CD4-positive, alpha-beta memory T cell (primary cell): ENCODE results near the gene TUBB6. TPM values are rescaled to one million over a fixed set of nuclear protein-coding genes. Genes with fewer than 3 reads are reported as not detected.

Experiments
- CTCF ChIA-PET: fragments of 350-600 bp; sonication (Branson Sonifier 250); formaldehyde crosslinking; loops from one replicate; lab custom pipeline; 2021; ENCODE audit warnings: inconsistent platforms; ENCODE audit not compliant: partially characterized antibody; lab: Charles Lee
- POLR2A ChIA-PET: fragments of 350-600 bp; sonication (Branson Sonifier 250); formaldehyde crosslinking; loops from one replicate; lab custom pipeline; 2021; ENCODE audit not compliant: partially characterized antibody; lab: Charles Lee
- DNase-seq, 5 donors: peaks; one replicate each; pipeline versions ENCODE4 v3.0.0 to v3.0.0-alpha.2; 2020 to 2022; ENCODE audit warnings: mixed read lengths in 1 of 5
- H3K27ac ChIP-seq: one replicate; pipeline ENCODE4 v1.7.0; 2013; ENCODE audit warnings: low read depth, low read length
- H3K27me3 ChIP-seq: 2 replicates; pipeline ENCODE4 v1.7.0; 2013; ENCODE audit warnings: mild to moderate bottlenecking, low read length, moderate library complexity; ENCODE audit not compliant: insufficient read depth
- H3K36me3 ChIP-seq: 2 replicates; pipeline ENCODE4 v1.7.0; 2013; ENCODE audit warnings: mild to moderate bottlenecking, low read length, moderate library complexity; ENCODE audit not compliant: insufficient read depth
- H3K4me1 ChIP-seq: 2 replicates; pipeline ENCODE4 v1.7.0; 2013; ENCODE audit warnings: mild to moderate bottlenecking, low read length, moderate library complexity; ENCODE audit not compliant: insufficient read depth
- H3K4me3 ChIP-seq, 2 donors: one replicate each; pipeline ENCODE4 v1.7.0; 2013; ENCODE audit warnings: low read length in 2 of 2, mild to moderate bottlenecking in 1 of 2
- H3K9me3 ChIP-seq, 2 donors: one replicate each; pipeline ENCODE4 v1.7.0; 2013; ENCODE audit warnings: low read length in 2 of 2, control low read depth in 1 of 2; ENCODE audit not compliant: control insufficient read depth in 1 of 2
- H3K27ac Mint-ChIP-seq, 7 donors: one replicate each; pipeline ENCODE4 v1.8.0; 2020 to 2021; ENCODE audit warnings: mixed read lengths in 7 of 7, mild to moderate bottlenecking in 6 of 7, inconsistent platforms in 3 of 7, moderate library complexity in 3 of 7
- H3K27me3 Mint-ChIP-seq, 2 donors: one replicate each; pipeline ENCODE4 v1.8.0; 2020 to 2021; ENCODE audit warnings: mixed read lengths in 2 of 2
- H3K36me3 Mint-ChIP-seq, 2 donors: one replicate each; pipeline ENCODE4 v1.8.0; 2020 to 2021; ENCODE audit warnings: mixed read lengths in 2 of 2, inconsistent platforms in 1 of 2, mild to moderate bottlenecking in 1 of 2
- H3K4me1 Mint-ChIP-seq, 4 donors: one replicate each; pipeline ENCODE4 v1.8.0; 2020 to 2021; ENCODE audit warnings: mixed read lengths in 4 of 4, mild to moderate bottlenecking in 1 of 4
- H3K4me3 Mint-ChIP-seq, 8 donors: one replicate each; pipeline ENCODE4 v1.8.0; 2020 to 2021; ENCODE audit warnings: mixed read lengths in 8 of 8, mild to moderate bottlenecking in 7 of 8, moderate library complexity in 6 of 8, inconsistent platforms in 3 of 8
- H3K9me3 Mint-ChIP-seq, 8 donors: one replicate each; pipeline ENCODE4 v1.8.0; 2020 to 2021; ENCODE audit warnings: mixed read lengths in 8 of 8, mild to moderate bottlenecking in 5 of 8, inconsistent platforms in 3 of 8, moderate library complexity in 1 of 8
- intact Hi-C: fragments of 100-400 bp; cut with micrococcal nuclease; formaldehyde crosslinking; loops from one replicate; pipeline ENCODE4 v1.15.1; 2023
- polyA plus RNA-seq, 2 donors: library from polyadenylated mRNA; unstranded; fragments of 300-500 nt; fragmentation: Illumina TruSeq; gene quantifications; one replicate each; pipeline ENCODE4 v1.2.3, GENCODE V29; 2021
- total RNA-seq, 2 experiments: library from RNA; stranded (reverse); gene quantifications; one replicate each; pipeline ENCODE4 v1.2.3, GENCODE V29; 2021

TUBB6 gene
- total and polyA plus RNA-seq, 4 experiments from 2014 or later: 0.96 to 3.2 (median 1.6) TPM

DNA sequence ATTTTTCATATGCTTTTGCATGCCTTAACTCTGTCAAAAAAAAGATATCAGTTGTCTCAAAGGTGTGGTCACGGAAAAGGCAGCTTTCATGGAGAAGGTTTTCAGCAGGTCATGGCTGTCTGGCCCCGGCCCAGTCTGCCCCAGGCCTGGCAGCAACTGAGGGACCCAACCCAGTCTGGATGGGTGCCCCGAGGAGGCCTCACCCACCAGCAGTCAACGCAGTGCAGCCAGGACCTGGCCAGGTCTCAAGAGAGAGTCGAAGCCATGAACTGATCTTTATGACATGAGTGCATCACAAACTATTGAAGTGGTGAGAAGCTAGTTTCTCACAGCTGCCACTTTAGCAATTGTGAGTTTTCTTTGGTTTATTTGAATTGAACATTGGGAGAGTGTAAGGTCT is 7.9 kb downstream of the TUBB6 start:
- H3K4me3 Mint-ChIP-seq: no peak overlapping the region
- Histone ChIP-seq H3K27me3 (no peaks in the 10 kb centered on the region), H3K4me1 (no peaks in the 10 kb centered on the region), H3K36me3 (no peaks in the 10 kb centered on the region), H3K27ac (no peak overlapping the region), H3K4me3 (no peak overlapping the region), H3K9me3 (peaks cover 0 to 4% of the 10 kb centered on the region in 2 donors)
- H3K36me3 Mint-ChIP-seq: peaks cover 0 to 1% of the 10 kb centered on the region in 2 donors
- ChIA-PET POLR2A (no interaction called here), CTCF (interaction anchor here (3.6 kb wide), 1 partner anchor 12 kb away, joined by 16 read pairs; no protein-coding TSS in a partner anchor)
- no peak overlapping the region for H3K27ac Mint-ChIP-seq
- H3K4me1 Mint-ChIP-seq: no peaks in the 10 kb centered on the region
- intact Hi-C loops: no loop called here
- peaks cover 2 to 3% of the 10 kb centered on the region in 2 donors for H3K27me3 Mint-ChIP-seq
- H3K9me3 Mint-ChIP-seq: peaks cover 2 to 21% (median 17%) of the 10 kb centered on the region in 8 donors
- DNase-seq: no peak

- Histone ChIP-seq H3K9me3 (no peaks in the 10 kb centered on the region), H3K4me3 (no peak overlapping the region), H3K36me3 (no peaks in the 10 kb centered on the region), H3K27ac (no peak overlapping the region), H3K27me3 (no peaks in the 10 kb centered on the region), H3K4me1 (no peaks in the 10 kb centered on the region)
- H3K4me1 Mint-ChIP-seq: no peaks in the 10 kb centered on the region
- H3K27me3 Mint-ChIP-seq: peaks cover 0 to 1% of the 10 kb centered on the region in 2 donors
- H3K27ac Mint-ChIP-seq: peak overlapping the region in 1 of 7 donors; percentile 19
- H3K9me3 Mint-ChIP-seq: peaks cover 2 to 9% (median 5%) of the 10 kb centered on the region in 8 donors
- CTCF ChIA-PET: interaction anchor here (3.3 kb wide), 1 partner anchor 11 kb away, joined by 26 read pairs; no protein-coding TSS in a partner anchor
- H3K36me3 Mint-ChIP-seq: peaks cover 0 to 1% of the 10 kb centered on the region in 2 donors
- no peak overlapping the region for H3K4me3 Mint-ChIP-seq
- intact Hi-C loops: no loop called here
- no peak for DNase-seq
- POLR2A ChIA-PET: no interaction called here
Observed at GRCh38 chr18:12317664-12318333, 9.8 kb downstream of the TUBB6 start.

GRCh38 chr18:12318334-12318697 is 10.3 kb downstream of the TUBB6 start:
- H3K27ac Mint-ChIP-seq: no peak overlapping the region
- no peaks in the 10 kb centered on the region for H3K4me1 Mint-ChIP-seq
- DNase-seq: no peak
- Histone ChIP-seq H3K27me3 (no peaks in the 10 kb centered on the region), H3K36me3 (no peaks in the 10 kb centered on the region), H3K4me1 (no peaks in the 10 kb centered on the region), H3K9me3 (no peaks in the 10 kb centered on the region), H3K27ac (no peak overlapping the region), H3K4me3 (no peak overlapping the region)
- ChIA-PET POLR2A (no interaction called here), CTCF (interaction anchor here (3.3 kb wide), 1 partner anchor 10 kb away, joined by 26 read pairs; no protein-coding TSS in a partner anchor)
- peaks cover 0 to 5% (median 2%) of the 10 kb centered on the region in 8 donors for H3K9me3 Mint-ChIP-seq
- intact Hi-C loops: no loop called here
- H3K36me3 Mint-ChIP-seq: peaks cover 0 to 3% of the 10 kb centered on the region in 2 donors
- no peak overlapping the region for H3K4me3 Mint-ChIP-seq
- peaks cover 0 to 1% of the 10 kb centered on the region in 2 donors for H3K27me3 Mint-ChIP-seq

DNA sequence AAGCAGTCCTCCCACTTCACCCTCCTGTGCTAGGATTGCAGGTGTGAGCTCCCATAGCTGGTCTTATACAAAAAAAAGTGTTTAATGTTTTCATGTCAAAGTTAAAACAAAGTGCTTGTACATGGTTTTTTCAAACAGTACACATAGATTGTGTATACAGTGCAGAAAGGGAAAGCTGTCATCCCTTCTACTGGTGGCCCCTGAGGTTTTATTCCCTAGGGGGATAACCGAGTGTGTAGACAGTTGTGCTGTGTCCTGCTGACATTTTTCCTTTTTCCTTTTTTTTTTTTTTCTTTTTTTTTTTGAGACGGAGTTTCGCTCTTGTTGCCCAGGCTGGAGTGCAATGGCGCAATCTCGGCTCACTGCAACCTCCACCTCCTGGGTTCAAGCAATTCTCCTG is 10.8 kb downstream of the TUBB6 start:
- H3K9me3 ChIP-seq: no peaks in the 10 kb centered on the region
- H3K36me3 ChIP-seq: no peaks in the 10 kb centered on the region
- intact Hi-C loops: no loop called here
- H3K27ac ChIP-seq: no peak overlapping the region
- H3K4me3 ChIP-seq: no peak overlapping the region
- DNase-seq: no peak
- no peaks in the 10 kb centered on the region for H3K4me1 ChIP-seq
- no peak overlapping the region for H3K4me3 Mint-ChIP-seq
- H3K9me3 Mint-ChIP-seq: peaks cover 0 to under 1% (median 0%) of the 10 kb centered on the region in 8 donors
- H3K4me1 Mint-ChIP-seq: no peaks in the 10 kb centered on the region
- peaks cover 0 to 3% of the 10 kb centered on the region in 2 donors for H3K36me3 Mint-ChIP-seq
- no peaks in the 10 kb centered on the region for H3K27me3 ChIP-seq
- H3K27ac Mint-ChIP-seq: no peak overlapping the region
- H3K27me3 Mint-ChIP-seq: peaks cover 0 to 1% of the 10 kb centered on the region in 2 donors
- ChIA-PET POLR2A (no interaction called here), CTCF (interaction anchor here (1.2 to 3.3 kb wide), 2 partner anchors 10 to 46 kb away, joined by 3 to 26 read pairs; no protein-coding TSS in a partner anchor)

GRCh38 chr18:12321333-12321732 is 13.3 kb downstream of the TUBB6 start:
- Histone ChIP-seq H3K9me3 (no peaks in the 10 kb centered on the region), H3K27me3 (no peaks in the 10 kb centered on the region), H3K4me1 (no peaks in the 10 kb centered on the region), H3K36me3 (peaks cover 11% of the 10 kb centered on the region), H3K27ac (no peak overlapping the region), H3K4me3 (no peak overlapping the region)
- POLR2A ChIA-PET: no interaction called here
- Mint-ChIP-seq H3K4me1 (no peaks in the 10 kb centered on the region), H3K36me3 (peaks cover 10 to 18% of the 10 kb centered on the region in 2 donors), H3K4me3 (no peak overlapping the region), H3K27me3 (no peaks in the 10 kb centered on the region), H3K27ac (no peak overlapping the region), H3K9me3 (no peaks in the 10 kb centered on the region)
- CTCF ChIA-PET: no interaction called here
- no peak for DNase-seq
- intact Hi-C loops: no loop called here

DNA sequence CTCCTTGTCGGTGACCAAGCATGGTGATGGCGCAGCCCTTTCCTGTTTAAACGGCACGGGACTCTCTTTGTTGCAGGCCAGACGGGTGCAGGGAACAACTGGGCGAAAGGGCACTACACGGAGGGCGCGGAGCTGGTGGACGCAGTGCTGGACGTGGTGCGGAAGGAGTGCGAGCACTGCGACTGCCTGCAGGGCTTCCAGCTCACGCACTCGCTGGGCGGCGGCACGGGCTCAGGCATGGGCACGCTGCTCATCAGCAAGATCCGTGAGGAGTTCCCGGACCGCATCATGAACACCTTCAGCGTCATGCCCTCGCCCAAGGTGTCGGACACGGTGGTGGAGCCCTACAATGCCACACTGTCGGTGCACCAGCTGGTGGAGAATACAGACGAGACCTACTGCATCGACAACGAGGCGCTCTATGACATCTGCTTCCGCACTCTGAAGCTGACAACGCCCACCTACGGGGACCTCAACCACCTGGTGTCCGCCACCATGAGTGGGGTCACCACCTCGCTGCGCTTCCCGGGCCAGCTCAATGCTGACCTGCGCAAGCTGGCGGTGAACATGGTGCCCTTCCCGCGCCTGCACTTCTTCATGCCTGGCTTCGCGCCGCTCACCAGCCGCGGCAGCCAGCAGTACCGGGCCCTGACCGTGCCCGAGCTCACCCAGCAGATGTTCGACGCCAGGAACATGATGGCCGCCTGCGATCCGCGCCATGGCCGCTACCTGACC is 17.1 kb downstream of the TUBB6 start:
- H3K4me3 Mint-ChIP-seq: no peak overlapping the region
- no peak for DNase-seq
- ChIA-PET CTCF (no interaction called here), POLR2A (no interaction called here)
- Histone ChIP-seq H3K4me3 (no peak overlapping the region), H3K9me3 (no peaks in the 10 kb centered on the region), H3K27ac (no peak overlapping the region), H3K36me3 (peaks cover 18% of the 10 kb centered on the region), H3K27me3 (no peaks in the 10 kb centered on the region), H3K4me1 (no peaks in the 10 kb centered on the region)
- H3K27ac Mint-ChIP-seq: no peak overlapping the region
- H3K27me3 Mint-ChIP-seq: no peaks in the 10 kb centered on the region
- H3K4me1 Mint-ChIP-seq: peaks cover 0 to 4% (median 1%) of the 10 kb centered on the region in 4 donors
- peaks cover 0 to 2% (median 0%) of the 10 kb centered on the region in 8 donors for H3K9me3 Mint-ChIP-seq
- intact Hi-C loops: no loop called here
- H3K36me3 Mint-ChIP-seq: peaks cover 32 to 50% of the 10 kb centered on the region in 2 donors

DNA sequence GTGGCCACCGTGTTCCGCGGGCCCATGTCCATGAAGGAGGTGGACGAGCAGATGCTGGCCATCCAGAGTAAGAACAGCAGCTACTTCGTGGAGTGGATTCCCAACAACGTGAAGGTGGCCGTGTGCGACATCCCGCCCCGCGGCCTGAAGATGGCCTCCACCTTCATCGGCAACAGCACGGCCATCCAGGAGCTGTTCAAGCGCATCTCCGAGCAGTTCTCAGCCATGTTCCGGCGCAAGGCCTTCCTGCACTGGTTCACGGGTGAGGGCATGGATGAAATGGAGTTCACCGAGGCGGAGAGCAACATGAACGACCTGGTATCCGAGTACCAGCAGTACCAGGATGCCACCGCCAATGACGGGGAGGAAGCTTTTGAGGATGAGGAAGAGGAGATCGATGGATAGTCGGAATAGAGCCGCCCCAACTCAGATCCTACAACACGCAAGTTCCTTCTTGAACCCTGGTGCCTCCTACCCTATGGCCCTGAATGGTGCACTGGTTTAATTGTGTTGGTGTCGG is 17.7 kb downstream of the TUBB6 start:
- Mint-ChIP-seq H3K4me3 (no peak overlapping the region), H3K36me3 (peaks cover 32 to 51% of the 10 kb centered on the region in 2 donors), H3K4me1 (peaks cover 0 to 4% (median 1%) of the 10 kb centered on the region in 4 donors), H3K9me3 (peaks cover 0 to 2% (median 0%) of the 10 kb centered on the region in 8 donors), H3K27ac (no peak overlapping the region), H3K27me3 (no peaks in the 10 kb centered on the region)
- no peaks in the 10 kb centered on the region for H3K27me3 ChIP-seq
- intact Hi-C loops: no loop called here
- ChIA-PET POLR2A (no interaction called here), CTCF (no interaction called here)
- no peaks in the 10 kb centered on the region for H3K4me1 ChIP-seq
- no peak for DNase-seq
- H3K4me3 ChIP-seq: no peak overlapping the region
- peaks cover 18% of the 10 kb centered on the region for H3K36me3 ChIP-seq
- H3K27ac ChIP-seq: no peak overlapping the region
- H3K9me3 ChIP-seq: no peaks in the 10 kb centered on the region
